Activated effector memory CD4-positive, alpha-beta T cell treated with anti-CD3 and anti-CD28 coated beads, Interleukin-2, amount 50 U/mL, for 16 hours (primary cell): ENCODE results near the gene MAP3K14.

Experiments used
- DNase-seq: peaks from one replicate; pipeline ENCODE4 v3.0.0-alpha.2; 2020

The MAP3K14 gene

DNA sequence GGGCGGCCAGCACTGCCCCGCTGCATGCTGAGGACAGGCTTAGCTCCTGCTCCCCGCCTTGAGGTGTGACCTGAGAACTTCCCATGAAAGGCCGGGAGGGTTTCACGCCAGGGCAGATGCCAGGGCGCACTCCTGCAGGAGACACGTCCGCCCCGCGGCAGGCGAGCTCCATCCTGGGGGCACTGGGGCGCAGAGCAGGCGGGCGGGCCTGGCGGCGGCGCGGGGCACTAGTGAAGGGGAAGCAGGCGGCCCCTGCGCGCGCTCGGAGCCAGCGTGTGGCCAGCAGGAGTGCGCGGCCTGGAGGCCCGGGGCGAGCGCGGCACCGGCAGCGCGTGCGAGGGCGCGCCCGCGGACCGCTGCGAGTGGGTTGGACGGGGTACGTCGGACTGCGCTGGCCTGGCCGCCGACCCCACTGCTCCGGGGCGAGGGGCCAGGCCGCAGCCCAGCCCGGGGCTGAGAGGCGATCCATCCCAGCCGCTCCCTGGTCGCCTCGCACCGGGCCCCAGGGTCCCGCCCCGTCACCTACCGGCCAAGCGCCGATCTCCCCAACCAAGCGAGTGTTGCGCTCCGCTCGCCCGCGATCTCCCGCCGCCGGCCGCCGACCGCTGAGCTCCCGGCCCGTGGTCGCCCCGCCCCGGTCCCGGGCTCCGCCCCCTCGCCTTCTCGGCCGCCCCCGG is at the start of gene MAP3K14:
MAP3K14 (minus strand) TSS at position 587 of the 677 bp plus-strand sequence. CDS start 26,275 bp downstream, outside the sequence.
- peak; percentile 87 for DNase-seq

DNA sequence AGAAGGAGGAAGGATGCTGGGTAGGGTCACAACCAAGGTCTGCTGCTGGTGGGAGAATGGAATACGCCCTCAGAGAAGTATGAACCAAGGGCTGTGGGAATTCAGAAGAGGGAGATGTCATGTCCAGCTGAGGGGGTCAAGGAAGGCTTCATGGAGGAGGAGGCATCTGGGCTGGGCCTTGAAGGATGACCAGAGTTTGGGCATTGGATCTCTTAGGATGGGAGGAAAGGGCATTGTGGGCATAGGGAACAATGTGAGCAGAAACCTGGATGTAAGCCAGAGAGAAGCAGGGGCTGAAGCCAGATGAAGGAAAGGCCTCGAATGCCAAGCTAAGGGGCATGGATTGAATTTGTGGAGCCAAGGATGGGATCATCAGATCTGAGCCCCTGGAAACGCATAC is 49.2 kb upstream of the MAP3K14 start:
- DNase-seq = no peak

DNA sequence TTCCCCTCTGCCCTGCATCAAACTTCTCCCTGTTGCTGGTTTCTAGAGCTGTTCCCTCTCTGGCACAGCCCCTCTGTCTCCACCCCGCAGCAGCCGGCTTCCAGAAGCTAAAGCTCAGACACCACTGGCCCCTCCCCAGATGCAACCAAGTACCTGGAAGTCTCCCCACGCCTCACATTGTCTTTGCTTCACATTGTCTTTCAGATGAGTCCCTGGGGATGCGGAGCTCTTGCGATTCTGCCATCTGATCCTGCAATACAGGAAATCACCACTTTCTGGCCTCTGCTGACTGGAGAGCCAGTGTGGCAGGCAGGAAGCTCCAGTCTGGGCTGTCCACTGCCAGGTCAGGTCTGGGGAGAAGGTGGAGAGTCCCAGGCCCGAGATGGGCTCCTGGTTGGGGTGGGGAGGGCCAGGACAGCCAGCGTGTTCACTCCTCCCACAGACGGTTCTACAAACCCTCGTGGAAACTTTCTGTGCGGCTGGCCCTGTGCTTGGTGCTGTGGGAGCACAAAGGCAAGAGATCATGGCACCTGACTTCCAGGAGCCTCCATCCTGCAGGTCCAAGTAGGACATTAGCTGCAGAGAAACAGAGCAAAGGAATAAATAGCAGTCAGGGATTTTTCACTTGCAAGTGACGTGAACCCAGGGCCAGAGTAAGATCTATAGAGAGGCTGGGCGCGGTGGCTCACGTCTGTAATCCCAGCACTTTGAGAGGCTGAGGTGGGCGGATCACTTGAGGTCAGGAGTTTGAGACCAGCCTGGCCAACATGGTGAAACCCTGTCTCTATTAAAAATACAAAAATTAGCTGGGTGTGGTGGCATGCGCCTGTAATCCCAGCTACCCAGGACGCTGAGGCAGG is 47.9 kb upstream of the MAP3K14 start:
- DNase-seq = peak; percentile 53

DNA sequence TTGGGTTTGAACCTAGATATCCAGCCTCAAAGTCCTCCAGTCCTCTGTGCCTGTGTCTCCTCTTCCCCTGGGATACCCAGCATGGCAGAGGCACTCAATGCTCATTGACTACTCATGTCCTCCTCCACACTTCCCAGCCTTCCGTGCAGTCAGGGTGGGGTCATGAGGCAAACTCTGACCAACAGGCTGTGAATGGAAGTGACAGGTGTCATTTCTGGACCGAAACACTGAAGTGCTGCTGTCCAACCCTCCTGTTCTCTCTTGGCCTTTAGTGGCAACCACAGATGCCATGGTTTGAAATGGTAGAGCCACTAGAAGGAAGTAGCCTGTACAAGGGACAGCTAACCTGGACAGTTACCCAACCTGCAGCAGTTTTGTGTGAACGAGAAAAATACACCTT is 46.7 kb upstream of the MAP3K14 start:
- peak; percentile 34 for DNase-seq

DNA sequence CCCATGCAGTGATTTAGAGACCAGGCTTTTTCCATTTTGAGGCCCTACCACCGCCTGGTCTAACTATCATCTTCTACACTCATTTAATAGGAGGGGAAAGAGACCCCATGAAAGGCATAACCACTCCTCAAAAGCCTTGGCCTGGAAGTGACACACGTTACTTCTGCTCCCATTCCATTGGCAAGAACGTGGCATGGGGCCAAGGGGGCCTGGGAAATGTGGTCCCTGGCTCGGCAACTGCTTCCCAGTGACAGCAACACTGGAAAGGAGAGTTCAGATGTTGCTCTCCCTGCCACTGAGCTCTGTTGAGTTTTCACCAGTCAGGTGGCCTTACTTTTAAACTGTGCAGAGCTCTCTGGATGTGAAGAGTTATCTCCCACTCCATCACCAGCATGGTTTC is 45.2 kb upstream of the MAP3K14 start:
- peak; percentile 25 for DNase-seq

DNA sequence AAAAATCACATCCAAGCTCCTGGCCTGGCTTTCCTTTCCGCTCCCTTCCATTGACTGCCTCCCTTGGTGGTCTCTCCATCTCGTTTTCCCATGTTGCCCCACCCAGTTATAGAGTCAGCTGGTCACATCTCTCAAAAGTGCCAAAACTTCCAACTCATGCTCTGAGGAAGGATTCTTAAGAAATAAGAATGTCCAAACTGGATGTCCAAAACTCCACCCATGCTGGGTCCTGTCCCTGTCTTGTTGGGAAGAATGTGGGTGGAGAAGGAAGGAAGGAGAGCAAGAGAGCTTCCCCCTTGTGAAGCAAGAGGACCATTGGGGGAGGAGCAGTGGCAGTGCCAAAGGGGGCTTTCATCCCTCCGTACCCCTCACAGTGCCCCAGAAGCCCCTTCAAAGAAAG is 44.6 kb upstream of the MAP3K14 start:
- peak; percentile 14 for DNase-seq

DNA sequence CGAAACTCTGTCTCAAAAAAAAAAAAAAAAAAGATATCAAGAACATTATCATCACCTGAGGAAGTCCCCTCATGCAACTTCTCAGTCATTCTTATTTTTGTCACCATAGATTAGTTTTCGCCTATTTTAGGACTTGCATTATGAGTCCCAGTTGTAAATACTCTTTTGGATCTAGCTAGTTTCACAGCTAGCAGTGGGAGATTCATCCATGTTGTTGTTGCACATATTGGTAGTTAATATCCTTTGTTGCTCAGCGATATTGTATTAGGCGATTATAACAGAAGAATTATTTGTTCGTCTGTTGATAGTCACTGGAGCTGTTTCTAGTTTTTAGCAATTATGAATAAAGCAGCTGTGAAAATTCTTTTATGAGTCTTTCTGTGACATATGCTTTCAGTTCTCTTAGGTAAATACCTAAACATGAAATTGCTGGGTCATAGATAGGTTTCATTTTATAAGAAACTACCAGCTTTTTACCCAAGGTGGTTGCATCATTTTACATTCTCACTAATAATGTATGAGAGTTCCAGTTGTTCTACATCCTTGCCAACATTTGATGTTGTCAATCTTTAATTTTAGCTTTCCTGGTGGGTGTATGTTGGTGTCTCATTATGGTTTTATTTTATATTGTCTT is 40.7 kb upstream of the MAP3K14 start:
- no peak for DNase-seq

DNA sequence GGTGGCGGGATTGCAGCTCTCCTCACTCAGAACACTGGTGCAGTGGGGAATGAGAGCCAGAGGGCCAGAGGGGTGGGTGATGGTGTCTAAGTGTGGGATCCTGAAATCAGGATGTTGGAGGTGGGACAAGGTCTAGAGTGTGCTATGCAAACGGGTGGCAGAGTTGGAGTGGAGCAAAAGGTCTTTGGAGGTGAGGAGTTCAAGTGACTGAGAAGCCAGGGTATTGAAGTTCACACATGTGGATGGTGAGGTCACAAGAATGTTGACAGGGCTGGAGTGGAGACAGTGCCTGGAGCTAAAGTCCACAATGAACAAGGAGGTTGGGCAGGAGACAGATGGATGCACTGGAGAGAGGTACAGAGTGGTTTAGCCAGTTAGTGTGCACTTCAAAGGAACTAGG is 38.3 kb upstream of the MAP3K14 start:
- DNase-seq = peak; percentile 21

DNA sequence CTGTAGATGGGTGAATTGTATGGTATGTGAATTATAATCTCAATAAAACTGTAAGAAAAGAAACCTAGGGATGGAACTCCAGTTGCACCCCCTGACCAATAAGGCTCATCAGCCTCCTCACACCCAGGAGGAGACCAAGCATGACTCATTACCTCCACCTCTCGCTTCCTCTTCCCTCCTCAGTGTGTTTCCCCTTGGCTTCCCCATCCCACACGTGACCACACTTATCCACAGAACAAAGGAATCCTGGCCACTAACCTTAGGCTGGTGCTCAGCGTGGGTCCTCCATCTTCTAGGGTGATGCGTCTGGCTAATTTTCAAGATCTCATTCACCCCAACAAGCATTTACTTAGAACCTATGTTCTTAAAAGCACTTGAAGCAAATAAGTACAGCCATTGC is 36.2 kb upstream of the MAP3K14 start:
- peak; percentile 72 for DNase-seq

DNA sequence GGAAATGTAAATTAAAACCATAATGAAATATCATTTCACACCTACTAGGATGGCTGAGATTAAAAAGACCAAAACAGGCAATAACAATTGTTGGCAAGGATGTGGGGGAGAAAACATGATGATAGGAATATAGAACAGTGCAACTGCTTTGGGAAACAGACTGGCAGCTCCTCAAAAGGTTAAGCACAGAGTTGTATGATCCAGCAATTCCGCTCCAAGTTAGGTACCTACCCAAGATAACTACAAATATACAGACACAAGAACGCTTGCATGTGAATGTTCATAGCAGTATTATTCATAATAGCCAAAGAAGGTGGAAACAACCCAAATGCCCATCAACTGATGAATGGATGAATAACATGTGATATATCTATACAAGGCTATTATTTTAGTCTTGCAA is 35.0 kb upstream of the MAP3K14 start:
- DNase-seq = no peak

DNA sequence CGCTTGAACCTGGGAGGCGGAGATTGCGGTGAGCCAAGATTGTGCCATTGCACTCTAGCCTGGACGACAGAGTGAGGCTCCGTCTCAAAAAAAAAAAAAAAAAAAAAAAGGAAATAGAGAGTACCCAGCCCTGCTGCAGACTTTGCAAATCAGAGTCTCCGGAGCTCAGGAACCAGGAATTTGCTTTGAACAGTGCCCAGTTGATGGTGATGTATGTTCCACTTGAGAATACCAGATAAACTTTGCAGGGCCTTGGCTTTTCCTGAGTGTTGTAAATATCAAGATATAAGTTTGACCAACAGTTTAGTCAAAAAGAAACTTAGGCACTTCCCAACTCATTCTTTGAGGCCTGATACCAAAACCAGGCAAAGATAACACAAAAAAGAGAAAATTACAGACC is 30.6 kb upstream of the MAP3K14 start:
- no peak for DNase-seq

DNA sequence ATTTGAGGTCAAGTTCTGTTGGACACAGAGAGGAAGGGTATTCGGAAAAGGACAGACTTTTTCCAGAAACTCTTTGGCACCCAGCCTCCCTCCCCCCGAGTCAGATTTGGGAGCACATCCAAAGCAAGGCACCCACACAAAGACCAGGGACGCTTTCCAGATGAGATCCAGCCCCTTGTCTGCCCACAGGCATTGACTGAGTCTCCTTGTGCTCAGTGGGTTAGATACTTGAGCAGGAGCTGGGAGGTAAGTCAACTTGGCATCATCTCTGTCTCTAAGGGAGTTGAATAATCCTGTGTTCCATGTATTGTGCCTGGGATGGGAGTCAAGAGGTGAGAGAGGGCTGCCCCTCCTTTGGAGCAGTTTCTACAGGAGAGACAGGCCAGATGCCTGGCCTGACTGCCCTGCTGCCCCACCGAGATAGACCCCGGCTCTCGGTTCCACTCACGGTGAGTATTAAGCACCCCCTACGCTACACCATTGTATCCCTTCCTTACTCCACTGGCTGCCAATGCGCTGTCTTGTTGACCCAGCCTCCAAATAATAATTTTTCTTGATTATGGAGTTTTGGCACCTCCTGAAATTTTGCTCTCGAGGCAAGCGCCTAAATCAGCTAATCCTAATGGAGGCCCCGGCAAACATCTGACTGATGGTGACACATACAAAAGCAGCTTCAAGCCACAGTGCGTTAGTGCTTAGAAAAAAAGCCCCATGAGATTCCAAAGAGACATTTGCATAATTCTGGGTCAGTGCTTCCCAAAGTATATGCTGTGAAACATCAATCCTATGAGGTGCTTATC is 29.6 kb upstream of the MAP3K14 start:
- DNase-seq = peak; percentile 6

DNA sequence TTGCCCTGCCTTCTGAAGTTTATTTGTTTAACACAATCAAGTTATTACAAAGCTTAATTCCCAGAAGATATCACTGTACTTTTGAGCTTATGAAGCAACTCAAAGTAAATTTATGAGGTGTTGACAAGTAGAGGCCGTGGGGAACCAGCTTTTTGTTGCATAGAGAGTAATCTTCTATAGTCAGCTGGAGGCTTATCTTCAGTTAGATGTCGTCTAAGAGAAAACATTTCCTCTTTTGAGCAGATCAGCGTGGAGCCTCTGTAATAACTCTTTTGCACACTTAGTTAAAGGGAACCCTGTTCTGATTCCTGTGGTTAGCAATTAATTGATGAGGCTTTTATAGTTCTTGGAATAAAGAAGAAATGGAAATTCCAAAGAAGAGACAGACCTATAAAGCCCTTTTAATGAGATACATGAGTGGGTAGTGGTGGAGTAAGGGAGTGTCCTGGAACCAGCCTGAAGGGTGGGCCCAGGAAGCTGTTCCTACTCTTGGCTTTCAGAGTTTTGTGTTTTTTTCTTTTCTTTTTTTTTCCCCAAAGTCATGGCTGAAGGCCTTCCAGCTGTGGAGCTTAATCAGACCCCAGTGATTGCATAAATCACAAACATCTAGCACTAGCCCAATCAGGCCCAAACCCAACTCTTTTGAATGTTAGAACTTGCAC is 28.9 kb upstream of the MAP3K14 start:
- peak; percentile 19 for DNase-seq

DNA sequence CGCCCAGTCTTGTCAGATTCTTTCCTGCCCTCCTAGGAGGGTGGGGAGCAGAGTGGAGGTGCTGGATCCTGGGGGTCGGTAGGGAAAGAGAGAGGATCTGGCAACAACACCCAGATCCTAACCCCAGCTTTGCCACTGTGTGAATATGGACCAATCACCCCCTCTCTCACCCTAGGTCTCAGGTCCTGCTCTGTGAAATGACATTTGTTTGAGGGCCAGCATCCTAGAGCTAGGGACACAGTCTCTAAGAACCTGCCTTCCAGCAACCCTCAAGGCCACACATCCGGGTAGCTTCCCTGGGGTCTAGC is 28.4 kb upstream of the MAP3K14 start:
- DNase-seq = peak; percentile 19

DNA sequence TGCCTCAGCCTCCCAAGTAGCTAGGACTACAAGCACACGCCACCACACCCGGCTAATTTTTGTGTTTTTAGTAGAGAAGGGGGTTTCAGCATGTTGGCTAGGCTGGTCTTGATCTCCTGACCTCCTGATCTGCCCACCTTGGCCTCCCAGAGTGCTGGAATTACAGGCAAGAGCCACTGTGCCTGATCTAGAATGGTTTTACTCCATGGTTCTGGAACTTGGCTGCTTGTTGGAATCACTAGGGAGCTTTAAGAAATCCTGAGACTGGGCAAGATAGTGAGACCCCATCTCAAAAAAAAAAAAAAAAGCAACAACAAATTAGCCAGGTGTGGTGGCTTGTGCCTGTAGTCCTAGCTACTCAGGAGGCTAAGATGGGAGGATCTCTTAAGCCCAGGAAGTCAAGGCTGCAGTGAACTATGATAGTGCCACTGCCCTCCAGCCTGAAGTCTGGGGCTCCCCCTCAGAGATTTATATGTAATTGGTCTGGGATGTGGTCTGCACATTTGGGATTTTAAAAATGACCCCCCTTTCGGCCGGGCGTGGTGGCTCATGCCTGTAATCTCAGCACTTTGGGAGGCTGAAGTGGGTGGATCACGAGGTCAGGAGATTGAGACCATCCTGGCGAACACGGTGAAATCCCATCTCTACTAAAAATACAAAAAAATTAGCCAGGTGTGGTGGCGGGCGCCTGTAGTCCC is 27.3 kb upstream of the MAP3K14 start:
- peak; percentile 13 for DNase-seq

DNA sequence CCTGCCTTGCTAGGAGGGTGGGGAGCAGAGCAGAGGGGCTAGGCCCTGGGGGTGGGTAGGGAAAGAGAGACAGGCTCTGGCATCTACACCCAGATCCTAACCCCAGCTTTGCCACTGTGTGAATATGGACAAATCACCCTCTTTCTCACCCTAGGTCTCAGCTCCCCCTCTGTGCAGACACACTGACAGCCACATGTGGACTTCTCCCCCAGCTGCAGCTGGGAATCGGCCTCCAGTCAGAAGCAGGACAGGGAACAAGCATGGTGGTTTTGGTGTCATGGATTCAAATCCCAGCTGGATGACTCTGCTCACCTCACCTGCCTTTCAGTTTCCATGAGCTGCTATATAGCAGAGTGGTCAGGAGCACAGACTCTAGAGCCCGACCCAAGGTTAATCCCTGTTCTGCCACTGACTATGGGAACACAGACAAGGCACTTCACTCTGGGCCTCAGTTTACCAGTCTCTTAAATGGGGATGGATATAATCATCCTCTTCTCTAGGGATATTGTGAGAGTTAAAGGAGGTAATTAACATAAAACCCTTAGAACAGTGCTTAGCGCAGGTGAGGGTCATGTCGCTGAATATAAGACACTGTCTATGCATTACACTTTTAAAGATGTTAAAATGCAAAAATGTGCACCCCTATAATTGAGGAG is 26.2 kb upstream of the MAP3K14 start:
- peak; percentile 36 for DNase-seq

DNA sequence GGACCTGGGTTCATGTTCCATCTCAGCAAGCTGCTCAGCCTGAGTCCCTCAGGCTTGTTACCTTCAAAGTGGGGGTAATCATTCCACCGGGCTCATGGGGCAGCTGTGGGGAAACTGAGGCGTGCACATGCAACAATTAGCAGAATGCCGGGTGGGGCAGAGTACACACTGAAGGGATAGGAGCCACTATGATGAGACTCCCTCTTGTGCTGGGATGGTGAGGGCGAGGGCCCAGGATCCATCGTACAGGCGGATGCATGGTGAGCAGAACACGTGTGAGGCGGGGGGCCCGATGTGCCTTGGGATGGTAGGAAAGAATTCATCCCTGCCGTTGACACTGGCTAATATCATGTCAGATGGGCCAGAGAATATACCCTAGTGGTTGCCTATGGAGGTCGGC is 25.5 kb upstream of the MAP3K14 start:
- peak; percentile 43 for DNase-seq

DNA sequence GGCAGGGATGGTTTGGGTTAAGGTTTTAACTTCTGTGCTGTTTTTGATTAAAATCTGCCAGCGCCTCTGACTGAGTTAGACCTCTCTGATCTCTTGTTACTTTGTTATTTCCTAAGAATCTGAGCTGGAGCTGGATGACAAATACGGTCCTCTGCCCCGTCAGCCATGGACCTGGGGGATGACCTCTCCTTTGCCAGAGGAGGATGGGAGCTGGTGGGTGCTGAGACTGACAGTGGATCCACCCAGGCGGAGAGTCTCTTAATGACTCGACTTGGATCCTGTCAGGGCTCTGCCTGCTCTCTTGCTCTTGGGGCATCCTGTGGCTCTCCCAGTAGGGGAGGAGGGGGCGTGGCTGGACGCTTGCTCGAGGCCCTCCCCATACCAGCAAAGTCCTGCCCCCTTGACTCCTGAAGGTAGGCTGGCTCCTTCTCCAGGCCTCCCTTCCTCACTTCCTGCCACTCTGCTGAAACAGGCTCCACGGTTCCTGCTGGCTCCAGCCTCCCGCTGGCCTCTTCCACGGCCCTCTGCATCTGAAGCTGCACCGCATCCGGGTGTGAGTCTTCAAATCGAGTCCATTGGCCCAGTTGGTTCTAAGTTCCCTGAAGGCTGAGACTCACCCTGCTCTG is 24.8 kb upstream of the MAP3K14 start:
- DNase-seq = peak; percentile 57

DNA sequence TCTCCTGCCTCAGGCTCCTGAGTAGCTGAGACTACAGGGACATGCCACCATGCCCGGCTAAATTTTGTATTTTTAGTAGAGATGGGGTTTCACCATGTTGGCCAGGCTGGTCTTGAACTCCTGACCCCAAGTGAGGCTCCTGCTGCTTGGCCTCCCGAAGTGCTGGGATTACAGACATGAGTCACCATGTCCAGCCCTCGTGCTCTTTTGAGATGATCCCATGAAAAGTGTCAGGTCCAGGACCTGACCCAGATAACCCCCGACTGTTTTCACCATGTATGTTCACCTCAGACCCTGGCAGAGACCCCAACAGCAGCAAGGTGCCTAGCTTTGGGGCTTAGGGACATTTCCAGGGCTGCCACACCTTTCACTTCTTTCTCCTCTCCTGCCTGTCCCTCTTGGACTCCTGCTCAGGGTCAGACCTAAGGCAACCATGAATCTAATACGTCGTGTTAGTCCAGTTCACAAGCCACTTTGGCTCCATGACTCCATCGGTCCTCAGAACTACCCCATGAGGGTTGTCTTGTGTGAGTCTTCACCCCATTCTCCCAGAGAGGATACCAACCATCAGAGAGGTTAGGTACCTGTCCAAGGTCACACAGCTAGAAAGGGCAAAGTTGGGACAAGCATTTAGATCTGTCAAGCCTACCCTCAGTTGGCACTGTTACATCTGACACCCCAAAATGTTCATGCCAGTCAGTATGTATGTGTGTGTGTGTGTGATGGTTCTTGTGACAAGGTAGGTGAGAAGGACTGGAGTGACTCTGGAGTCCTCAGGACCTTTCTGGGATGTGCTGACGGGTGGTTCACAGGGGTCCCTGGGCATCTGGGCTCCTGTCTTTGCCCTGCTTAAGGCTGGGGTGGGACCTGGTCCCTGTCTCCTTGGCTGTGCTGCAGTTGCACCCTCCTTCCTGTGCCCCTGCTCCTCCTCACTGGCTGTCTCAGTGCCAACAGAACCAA is 23.1 kb upstream of the MAP3K14 start:
- DNase-seq = peak; percentile 27
